Activated B cell treated with CpG ODN at 0.5 μM for 24 hours (primary cell): ENCODE data around the gene TRMT1. TPM values are rescaled to one million over a fixed set of nuclear protein-coding genes. Genes with fewer than 3 reads are reported as not detected.
"Not testable (repeated sequence)": the region's sequence is repeated elsewhere in the genome, so short reads cannot be mapped to it uniquely, and the experiment has no call there.

Experiments
- ATAC-seq: fragments of 200-7000 bp; cut with Tn5 transposase; one replicate; pipeline ENCODE4 v1.10.0; 2021; ENCODE audit warnings: low read depth, mild to moderate bottlenecking, moderate library complexity
- CTCF ChIA-PET: fragments of 350-600 bp; sonication (Branson Sonifier 250); formaldehyde crosslinking; loops from one replicate; lab custom pipeline; 2021; ENCODE audit warnings: antibody characterized with exemption; lab: Charles Lee
- POLR2A ChIA-PET: fragments of 350-600 bp; sonication (Branson Sonifier 250); formaldehyde crosslinking; loops from one replicate; lab custom pipeline; 2021; ENCODE audit warnings: antibody characterized with exemption; lab: Charles Lee
- DNase-seq: peaks from one replicate; pipeline ENCODE4 v3.0.0; 2022
- H3K27ac Mint-ChIP-seq: one replicate; pipeline ENCODE4 v1.8.0; 2020; ENCODE audit warnings: mixed read lengths
- H3K27me3 Mint-ChIP-seq: one replicate; pipeline ENCODE4 v1.8.0; 2021; ENCODE audit warnings: mixed read lengths
- H3K36me3 Mint-ChIP-seq: one replicate; pipeline ENCODE4 v1.8.0; 2021; ENCODE audit warnings: low read depth, mixed read lengths
- H3K4me1 Mint-ChIP-seq: one replicate; pipeline ENCODE4 v1.8.0; 2021; ENCODE audit warnings: mixed read lengths
- H3K4me3 Mint-ChIP-seq: one replicate; pipeline ENCODE4 v1.8.0; 2020; ENCODE audit warnings: mild to moderate bottlenecking, mixed read lengths
- H3K9me3 Mint-ChIP-seq: one replicate; pipeline ENCODE4 v1.8.0; 2020; ENCODE audit warnings: mixed read lengths
- intact Hi-C: fragments of 100-400 bp; cut with micrococcal nuclease; formaldehyde crosslinking; loops from one replicate; pipeline ENCODE4 v1.15.1; 2024
- total RNA-seq: library from RNA; stranded (reverse); gene quantifications from 2 replicates; pipeline ENCODE4 v1.2.3, GENCODE V29; 2022
- TF ChIP-seq, protein P1 (sequence below): fragments of 200-600 bp; IDR thresholded peaks from one replicate; pipeline ENCODE4 v1.8.0; 2022; ENCODE audit warnings: antibody characterized with exemption, mild to moderate bottlenecking

Gene TRMT1
- total RNA-seq, 1 donor from 2014 or later: 113 TPM

DNA sequence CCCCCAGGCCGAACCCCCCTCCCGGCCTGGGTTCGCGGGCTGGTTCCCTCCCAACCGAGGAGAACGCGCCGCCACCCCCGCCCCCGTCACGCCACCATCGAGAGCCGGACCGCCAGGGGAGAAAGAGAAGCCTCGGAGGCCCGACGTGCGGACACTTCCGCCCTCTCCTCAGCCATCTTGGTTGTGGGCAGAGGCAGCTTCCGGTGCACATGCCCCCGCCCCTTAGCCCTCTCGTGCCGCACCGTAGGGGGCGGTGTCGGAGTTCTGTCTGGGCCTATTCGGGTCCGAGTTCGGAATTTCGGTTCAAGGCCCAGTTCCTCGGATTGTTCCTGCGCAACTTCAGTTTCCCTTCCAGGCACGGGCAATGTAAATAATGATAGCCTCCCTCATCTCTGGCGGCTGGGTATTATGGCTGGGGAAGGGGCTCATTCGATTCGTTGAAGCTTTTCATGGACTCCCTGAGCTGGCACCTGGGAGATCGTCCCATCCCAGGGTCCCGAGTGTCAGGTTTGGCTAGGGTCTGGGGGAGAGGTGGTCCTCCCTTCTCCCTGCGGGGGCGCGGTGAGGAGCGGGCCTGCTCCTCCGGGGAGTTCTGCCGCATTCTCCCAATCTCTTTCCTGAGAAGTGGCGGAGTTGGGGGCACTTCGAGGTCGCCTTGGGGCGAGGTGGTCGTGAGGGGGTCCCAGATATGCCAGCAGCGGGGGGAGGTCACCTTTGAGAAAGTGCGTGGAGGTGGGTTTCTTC lies 33.8 kb upstream of the TRMT1 start, which contains the start of the genes IER2 and STX10:
Gene IER2, plus strand, starts transcription at position 225 of the 744 bp plus-strand sequence. CDS start 2,776 bp downstream, outside the sequence.
Gene STX10, minus strand, starts transcription at position 189 of the 744 bp plus-strand sequence. CDS start 202 bp downstream, outside the sequence.
- intact Hi-C loops: loop anchor here (1.0 to 10.0 kb wide), 9 partner anchors 16 to 987 kb away; partner anchors contain the start of genes ASF1B, CALR, LYL1 and RFX1
- H3K36me3 Mint-ChIP-seq: peaks cover 44% of the 10 kb centered on the region
- ChIA-PET POLR2A (interaction anchor here (0.6 to 5.0 kb wide), 18 partner anchors 16 to 1351 kb away, joined by 3 to 258 read pairs (median 4); partner anchors contain the start of genes LYL1, NACC1 and TRMT1), CTCF (interaction anchor here (0.9 to 1.8 kb wide), 7 partner anchors 18 to 112 kb away, joined by 3 to 18 read pairs (median 3); partner anchors contain the start of gene NACC1)
- TF ChIP-seq, protein P1, sequence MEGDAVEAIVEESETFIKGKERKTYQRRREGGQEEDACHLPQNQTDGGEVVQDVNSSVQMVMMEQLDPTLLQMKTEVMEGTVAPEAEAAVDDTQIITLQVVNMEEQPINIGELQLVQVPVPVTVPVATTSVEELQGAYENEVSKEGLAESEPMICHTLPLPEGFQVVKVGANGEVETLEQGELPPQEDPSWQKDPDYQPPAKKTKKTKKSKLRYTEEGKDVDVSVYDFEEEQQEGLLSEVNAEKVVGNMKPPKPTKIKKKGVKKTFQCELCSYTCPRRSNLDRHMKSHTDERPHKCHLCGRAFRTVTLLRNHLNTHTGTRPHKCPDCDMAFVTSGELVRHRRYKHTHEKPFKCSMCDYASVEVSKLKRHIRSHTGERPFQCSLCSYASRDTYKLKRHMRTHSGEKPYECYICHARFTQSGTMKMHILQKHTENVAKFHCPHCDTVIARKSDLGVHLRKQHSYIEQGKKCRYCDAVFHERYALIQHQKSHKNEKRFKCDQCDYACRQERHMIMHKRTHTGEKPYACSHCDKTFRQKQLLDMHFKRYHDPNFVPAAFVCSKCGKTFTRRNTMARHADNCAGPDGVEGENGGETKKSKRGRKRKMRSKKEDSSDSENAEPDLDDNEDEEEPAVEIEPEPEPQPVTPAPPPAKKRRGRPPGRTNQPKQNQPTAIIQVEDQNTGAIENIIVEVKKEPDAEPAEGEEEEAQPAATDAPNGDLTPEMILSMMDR: no peak
- ATAC-seq: peak; percentile 45
- H3K4me3 Mint-ChIP-seq: peak within 1 kb of the TSS; percentile 99
- no peaks in the 10 kb centered on the region for H3K9me3 Mint-ChIP-seq
- DNase-seq: peak; percentile 88
- H3K27ac Mint-ChIP-seq: peak within 1 kb of the TSS; percentile 99
- H3K4me1 Mint-ChIP-seq: peaks cover 40% of the 10 kb centered on the region
- no peaks in the 10 kb centered on the region for H3K27me3 Mint-ChIP-seq

DNA sequence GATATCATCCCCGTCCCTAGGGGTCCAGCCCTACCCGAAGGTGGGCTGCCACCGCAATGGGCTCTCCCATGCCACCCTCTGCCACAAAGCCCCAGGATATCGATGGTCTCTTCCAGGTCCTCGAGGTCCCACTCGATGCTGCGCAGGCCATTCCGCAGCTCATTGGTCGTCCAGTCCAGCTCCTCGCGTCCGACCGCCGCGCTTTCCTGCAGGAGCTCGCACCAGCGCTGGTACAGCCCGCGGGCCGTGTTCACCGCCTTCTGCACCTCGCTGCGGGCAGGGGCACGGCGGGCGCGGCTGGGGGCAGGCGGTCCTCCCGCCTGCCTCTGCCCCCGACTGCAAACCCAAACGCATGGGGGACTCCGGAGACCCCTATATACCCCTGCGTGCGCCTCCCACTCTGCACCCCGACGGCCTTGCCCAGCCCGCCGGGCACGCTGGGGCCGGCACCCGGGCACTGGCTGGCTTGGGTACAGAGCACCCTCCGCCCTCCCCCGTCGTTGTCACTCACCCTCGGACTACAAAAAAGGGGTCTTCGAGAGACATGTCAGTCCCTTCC lies 33.2 kb upstream of the TRMT1 start:
- ATAC-seq (peak; percentile 2), DNase-seq (no peak)
- Mint-ChIP-seq H3K27me3 (no peaks in the 10 kb centered on the region), H3K36me3 (peaks cover 42% of the 10 kb centered on the region), H3K27ac (peak overlapping the region; percentile 99), H3K4me3 (peak overlapping the region; percentile 99), H3K4me1 (peaks cover 34% of the 10 kb centered on the region), H3K9me3 (no peaks in the 10 kb centered on the region)
- intact Hi-C loops: loop anchor here (1.0 to 10.0 kb wide), 9 partner anchors 17 to 988 kb away; partner anchors contain the start of genes ASF1B, CALR, LYL1 and RFX1
- POLR2A ChIA-PET: interaction anchor here (0.6 to 5.0 kb wide), 18 partner anchors 17 to 1350 kb away, joined by 3 to 258 read pairs (median 4); partner anchors contain the start of genes LYL1, NACC1 and TRMT1
- CTCF ChIA-PET: interaction anchor here (0.9 to 1.8 kb wide), 7 partner anchors 18 to 113 kb away, joined by 3 to 18 read pairs (median 3); partner anchors contain the start of gene NACC1
- TF ChIP-seq, protein P1: no peak

DNA sequence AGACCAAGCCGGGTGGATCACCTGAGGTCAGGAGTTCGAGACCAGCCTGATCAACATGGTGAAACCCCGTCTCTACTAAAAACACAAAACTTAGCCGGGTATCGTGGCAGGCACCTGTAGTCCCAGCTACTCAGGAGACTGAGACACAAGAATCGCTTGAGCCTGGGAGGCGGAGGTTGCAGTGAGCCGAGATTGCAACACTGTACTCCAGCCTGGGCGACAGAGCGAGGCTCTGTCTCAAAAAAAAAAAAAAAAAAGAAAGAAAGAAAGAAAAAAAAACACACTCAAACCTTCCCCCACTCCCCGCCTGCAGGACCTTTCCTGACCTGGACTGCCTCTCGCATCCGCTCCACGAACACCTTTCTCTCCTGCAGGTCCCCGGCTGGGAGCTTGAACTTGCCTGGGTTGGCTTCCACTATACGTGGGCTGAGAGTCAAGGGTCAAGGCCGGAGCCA lies 32.7 kb upstream of the TRMT1 start:
- peaks cover 41% of the 10 kb centered on the region for H3K36me3 Mint-ChIP-seq
- ChIA-PET CTCF (interaction anchor here (1.8 kb wide), 1 partner anchor 46 kb away, joined by 18 read pairs; no protein-coding TSS in a partner anchor), POLR2A (interaction anchor here (0.7 to 5.0 kb wide), 8 partner anchors 17 to 132 kb away, joined by 8 to 258 read pairs (median 14); partner anchors contain the start of genes LYL1, NACC1 and TRMT1)

DNA sequence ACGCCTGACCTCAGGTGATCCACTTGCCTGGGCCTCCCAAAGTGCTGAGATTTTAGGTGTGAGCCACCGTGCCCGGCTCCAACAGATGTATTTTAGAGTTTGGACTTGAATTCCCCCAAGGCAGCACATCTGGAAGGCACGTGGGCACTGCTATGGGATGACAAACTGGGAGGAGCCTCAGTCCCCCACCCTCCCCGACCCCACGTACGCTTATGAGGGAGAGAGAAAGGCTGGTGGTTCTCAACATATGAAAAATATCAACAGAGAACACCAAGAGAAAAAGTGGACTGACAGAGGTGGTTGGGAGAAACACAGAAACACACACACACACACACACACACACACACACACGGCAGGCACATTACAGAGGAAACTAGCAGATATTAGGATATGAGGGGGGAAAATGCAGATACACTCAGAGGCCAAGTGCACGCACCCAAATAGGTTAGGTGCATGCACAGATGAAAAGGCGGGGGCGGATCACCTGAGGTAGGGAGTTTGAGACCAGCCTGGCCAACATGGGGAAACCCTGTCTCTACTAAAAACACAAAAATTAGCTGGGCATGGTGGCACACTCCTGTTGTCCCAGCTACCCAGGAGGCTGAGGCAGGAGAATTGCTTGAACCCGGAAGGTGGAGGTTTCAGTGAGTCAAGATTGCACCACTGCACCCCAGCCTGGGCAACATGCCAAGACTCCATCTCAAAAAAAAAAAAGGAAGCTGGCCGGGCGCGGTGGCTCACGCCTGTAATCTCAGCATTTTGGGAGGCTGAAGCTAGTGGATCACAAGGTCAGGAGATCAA lies 30.4 kb upstream of the TRMT1 start:
- ChIA-PET POLR2A (interaction anchor here (0.7 kb wide), 2 partner anchors 64 to 263 kb away, joined by 4 to 11 read pairs; no protein-coding TSS in a partner anchor), CTCF (interaction anchor here (1.0 kb wide), 1 partner anchor 116 kb away, joined by 3 read pairs; no protein-coding TSS in a partner anchor)
- Mint-ChIP-seq H3K4me3 (no peak overlapping the region), H3K36me3 (peaks cover 33% of the 10 kb centered on the region), H3K9me3 (no peaks in the 10 kb centered on the region), H3K27me3 (no peaks in the 10 kb centered on the region), H3K4me1 (peaks cover 28% of the 10 kb centered on the region), H3K27ac (no peak overlapping the region)
- TF ChIP-seq, protein P1: no peak
- ATAC-seq: no peak
- intact Hi-C loops: no loop called here
- no peak for DNase-seq

More for the DNA sequence above, 32.7 kb upstream of the TRMT1 start:
- H3K27me3 Mint-ChIP-seq, intact Hi-C loops, H3K9me3 Mint-ChIP-seq, DNase-seq, ATAC-seq: not testable (repeated sequence)
- Mint-ChIP-seq H3K4me1 (peaks cover 34% of the 10 kb centered on the region), H3K27ac (peak overlapping the region; percentile 54), H3K4me3 (peak overlapping the region; percentile 99)
